CD14-positive monocyte (primary cell): ENCODE measurements around the gene KRT27. TPM values are rescaled to one million over a fixed set of nuclear protein-coding genes. Genes with fewer than 3 reads are reported as not detected.

Experiments used
- DNase-seq, 3 donors: peaks; one replicate each; pipeline ENCODE4 v3.0.0-alpha.2; 2011 to 2022
- H2AFZ ChIP-seq: 2 replicates; pipeline ENCODE4 v1.6.0; 2012; ENCODE audit warnings: mild to moderate bottlenecking, low read depth, low read length, inconsistent platforms; ENCODE audit not compliant: insufficient read depth, poor library complexity, severe bottlenecking
- H3K27ac ChIP-seq, 2 donors: 1 replicate in 1 of 2; 2 replicates in 1 of 2; pipeline ENCODE4 v1.5.1; 2012 to 2013; ENCODE audit warnings: low read length in 2 of 2, control low read depth in 1 of 2, inconsistent platforms in 1 of 2, low read depth in 1 of 2, mild to moderate bottlenecking in 1 of 2
- H3K27me3 ChIP-seq, 2 donors: one replicate each; pipeline versions ENCODE4 v1.6.0 to v1.6.1; 2011 to 2013; ENCODE audit warnings: low read length in 2 of 2; ENCODE audit not compliant: control insufficient read depth in 2 of 2, insufficient read depth in 2 of 2
- H3K36me3 ChIP-seq, 2 donors: replicated peaks in 1 of 2; 1 replicate in 1 of 2; 2 replicates in 1 of 2; pipeline versions ENCODE4 v1.5.1 to v1.6.1; 2012 to 2013; ENCODE audit warnings: low read length in 2 of 2, control low read depth in 1 of 2, inconsistent platforms in 1 of 2, mild to moderate bottlenecking in 1 of 2; ENCODE audit not compliant: insufficient read depth in 2 of 2, control insufficient read depth in 1 of 2
- H3K4me1 ChIP-seq, 2 donors: 1 replicate in 1 of 2; 2 replicates in 1 of 2; pipeline versions ENCODE4 v1.5.1 to v1.6.1; 2012 to 2013; ENCODE audit warnings: low read length in 2 of 2, control low read depth in 1 of 2, inconsistent platforms in 1 of 2, mild to moderate bottlenecking in 1 of 2, moderate library complexity in 1 of 2; ENCODE audit not compliant: insufficient read depth in 2 of 2, control insufficient read depth in 1 of 2
- H3K4me2 ChIP-seq: replicated peaks from 2 replicates; pipeline ENCODE3; 2012; ENCODE audit warnings: low read length, moderate library complexity, mild to moderate bottlenecking; ENCODE audit not compliant: poor library complexity, severe bottlenecking; ENCODE audit errors: extremely low read depth
- H3K4me3 ChIP-seq, 3 experiments: fragments of 200-600 bp in 1 of 3; sonication (generic) in 1 of 3; replicated peaks in 1 of 3; 1 replicate in 2 of 3; 2 replicates in 1 of 3; pipeline ENCODE4 v1.5.1; 2011 to 2013; ENCODE audit warnings: low read length in 3 of 3, mild to moderate bottlenecking in 3 of 3, control low read depth in 2 of 3, low read depth in 2 of 3, inconsistent platforms in 1 of 3, moderate library complexity in 1 of 3
- H3K79me2 ChIP-seq: 2 replicates; pipeline ENCODE4 v1.6.0; 2012; ENCODE audit warnings: mild to moderate bottlenecking, control low read depth, inconsistent platforms, low read length, moderate library complexity; ENCODE audit not compliant: insufficient read depth
- H3K9ac ChIP-seq: 2 replicates; pipeline ENCODE4 v1.6.0; 2017; ENCODE audit warnings: low read length, mild to moderate bottlenecking; ENCODE audit not compliant: insufficient read depth, poor library complexity, severe bottlenecking
- H3K9me3 ChIP-seq, 2 donors: replicated peaks in 1 of 2; 1 replicate in 1 of 2; 2 replicates in 1 of 2; pipeline versions ENCODE4 v1.5.1 to v1.6.1; 2012 to 2013; ENCODE audit warnings: low read length in 2 of 2, control low read depth in 1 of 2; ENCODE audit not compliant: control insufficient read depth in 1 of 2, insufficient read depth in 1 of 2
- H4K20me1 ChIP-seq: 2 replicates; pipeline ENCODE4 v1.6.0; 2012; ENCODE audit warnings: mild to moderate bottlenecking, low read length, control low read depth, moderate library complexity; ENCODE audit not compliant: insufficient read depth
- H3K27ac Mint-ChIP-seq, 7 donors: one replicate each; pipeline ENCODE4 v1.8.0; 2020; ENCODE audit warnings: mild to moderate bottlenecking in 7 of 7, mixed read lengths in 7 of 7, moderate library complexity in 6 of 7, inconsistent platforms in 2 of 7
- H3K27me3 Mint-ChIP-seq, 3 donors: one replicate each; pipeline ENCODE4 v1.8.0; 2021 to 2022; ENCODE audit warnings: low read depth in 3 of 3, mild to moderate bottlenecking in 3 of 3, mixed read lengths in 3 of 3, moderate library complexity in 3 of 3, inconsistent platforms in 1 of 3
- H3K36me3 Mint-ChIP-seq, 2 donors: one replicate each; pipeline ENCODE4 v1.8.0; 2020; ENCODE audit warnings: mixed read lengths in 2 of 2, inconsistent platforms in 1 of 2, mild to moderate bottlenecking in 1 of 2
- H3K4me1 Mint-ChIP-seq: one replicate; pipeline ENCODE4 v1.8.0; 2020; ENCODE audit warnings: mild to moderate bottlenecking, mixed read lengths
- H3K4me3 Mint-ChIP-seq, 2 donors: one replicate each; pipeline ENCODE4 v1.8.0; 2020; ENCODE audit warnings: mild to moderate bottlenecking in 2 of 2, mixed read lengths in 2 of 2, moderate library complexity in 1 of 2
- H3K9me3 Mint-ChIP-seq, 7 donors: one replicate each; pipeline ENCODE4 v1.8.0; 2020 to 2022; ENCODE audit warnings: mixed read lengths in 7 of 7, mild to moderate bottlenecking in 6 of 7, moderate library complexity in 6 of 7, inconsistent platforms in 2 of 7
- CTCF ChIP-seq: fragments of 200-600 bp; IDR thresholded peaks from one replicate; pipeline ENCODE4 v1.8.0; 2022; ENCODE audit warnings: antibody characterized with exemption, mild to moderate bottlenecking
- WGBS: methylation state at CpG from one replicate; pipeline ENCODE4 v1.1.5; 2013; ENCODE audit warnings: missing lambda C conversion rate; ENCODE audit not compliant: insufficient coverage; 5-methylcytosine and 5-hydroxymethylcytosine counted together
- intact Hi-C, 2 donors: fragments of 100-400 bp; cut with micrococcal nuclease; formaldehyde crosslinking; loops; one replicate each; pipeline versions ENCODE4 v1.15.0 to v1.15.1; 2023
- polyA plus RNA-seq, 3 donors: library from polyadenylated mRNA; depleted of rRNA in 1 of 3; unstranded in 2 of 3; stranded (reverse) in 1 of 3; fragments of 300-500 nt in 2 of 3; fragments of >200 nt in 1 of 3; fragmentation: Illumina TruSeq in 2 of 3; gene quantifications; 1 replicate in 2 of 3; 2 replicates in 1 of 3; pipeline ENCODE4 v1.2.3, GENCODE V29; 2012 to 2021

KRT27 gene
- polyA plus RNA-seq, 3 donors = not detected

DNA sequence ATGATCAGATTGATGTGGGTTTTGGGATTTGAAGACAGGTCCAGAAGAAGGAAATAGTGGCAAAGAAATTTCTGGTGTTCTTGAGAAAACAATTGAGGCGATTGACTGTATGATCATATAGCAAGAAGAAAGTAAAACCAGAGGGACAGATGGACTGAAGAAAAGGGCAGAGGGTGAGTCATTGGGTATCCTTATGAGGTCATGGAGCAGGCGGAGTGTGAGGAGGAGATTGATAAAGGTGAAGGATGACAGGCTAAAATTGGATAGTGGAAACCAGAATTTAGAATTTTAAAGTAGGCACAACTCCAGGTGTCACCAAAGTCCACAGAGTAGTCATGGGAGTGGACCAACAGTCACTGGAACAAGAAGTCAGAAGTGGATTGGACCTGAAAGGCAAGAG is 18.8 kb upstream of the KRT27 start:
- peaks cover 17 to 26% (median 23%) of the 10 kb centered on the region in 3 donors for H3K27me3 Mint-ChIP-seq
- H3K27ac Mint-ChIP-seq = no peak overlapping the region
- peaks cover 24 to 29% of the 10 kb centered on the region in 2 donors for H3K27me3 ChIP-seq

GRCh38 chr17:40800381-40800780 is 18.0 kb upstream of the KRT27 start:
- TF ChIP-seq CTCF = no peak

More for the DNA sequence above, 18.8 kb upstream of the KRT27 start:
- Mint-ChIP-seq H3K4me1 (no peaks in the 10 kb centered on the region), H3K9me3 (no peaks in the 10 kb centered on the region), H3K4me3 (no peak overlapping the region), H3K36me3 (no peaks in the 10 kb centered on the region)
- Histone ChIP-seq H3K4me3 (no peak overlapping the region), H3K4me2 (no peak overlapping the region), H3K4me1 (no peaks in the 10 kb centered on the region), H2AFZ (no peak overlapping the region), H3K79me2 (no peaks in the 10 kb centered on the region), H3K9me3 (no peaks in the 10 kb centered on the region), H3K36me3 (no peaks in the 10 kb centered on the region), H4K20me1 (no peaks in the 10 kb centered on the region), H3K9ac (no peak overlapping the region), H3K27ac (no peak overlapping the region)
- WGBS = 92% methylated on average over 2 of the region's 2 CpGs
- intact Hi-C loops = loop anchor here (5.0 kb wide), 1 partner anchor 846 kb away; no protein-coding TSS in a partner anchor
- DNase-seq = no peak
- TF ChIP-seq CTCF = no peak

More at GRCh38 chr17:40800381-40800780, 18.0 kb upstream of the KRT27 start:
- WGBS = 38% methylated on average over 1 of the region's 1 CpG
- Histone ChIP-seq H3K27me3 (peaks cover 19 to 32% of the 10 kb centered on the region in 2 donors), H3K79me2 (no peaks in the 10 kb centered on the region), H2AFZ (no peak overlapping the region), H3K4me1 (no peaks in the 10 kb centered on the region), H4K20me1 (no peaks in the 10 kb centered on the region), H3K4me3 (no peak overlapping the region), H3K36me3 (no peaks in the 10 kb centered on the region), H3K4me2 (no peak overlapping the region), H3K9me3 (no peaks in the 10 kb centered on the region), H3K27ac (no peak overlapping the region), H3K9ac (no peak overlapping the region)
- H3K27me3 Mint-ChIP-seq = peaks cover 13 to 25% (median 22%) of the 10 kb centered on the region in 3 donors
- H3K9me3 Mint-ChIP-seq = no peaks in the 10 kb centered on the region
- no peaks in the 10 kb centered on the region for H3K4me1 Mint-ChIP-seq
- no peak for DNase-seq
- intact Hi-C loops = loop anchor here (5.0 kb wide), 1 partner anchor 847 kb away; no protein-coding TSS in a partner anchor
- no peak overlapping the region for H3K4me3 Mint-ChIP-seq
- H3K36me3 Mint-ChIP-seq = no peaks in the 10 kb centered on the region
- no peak overlapping the region for H3K27ac Mint-ChIP-seq
